Measurements from ENCODE around the gene CAPN15.
"Not testable (repeated sequence)": the region's sequence is repeated elsewhere in the genome, so short reads cannot be mapped to it uniquely, and the experiment has no call there.

Gene CAPN15

DNA sequence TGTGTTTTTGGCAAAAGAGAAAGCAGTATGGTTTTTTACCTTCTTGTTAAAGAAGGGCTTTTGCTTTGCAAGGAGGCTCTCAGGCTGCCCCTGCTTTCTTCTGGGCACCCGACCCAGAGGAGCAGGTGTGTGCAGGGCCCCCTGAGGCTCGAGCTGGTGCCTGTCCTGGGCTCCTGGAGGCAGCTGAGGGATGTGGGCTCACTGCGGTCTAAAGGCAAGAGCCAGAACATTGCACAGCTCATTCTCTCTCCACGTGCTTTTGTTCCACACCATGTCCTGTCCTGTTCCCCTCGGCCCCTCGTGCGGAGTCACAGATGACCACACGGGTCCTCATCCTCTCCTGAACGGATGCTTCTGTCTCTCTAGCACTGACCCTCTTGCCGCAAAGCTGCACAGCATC is 36.7 kb upstream of the CAPN15 start:
- Histone ChIP-seq H3K4me3 (ENCODE audit: severe bottlenecking) (no peak overlapping the region), H3K27me3 (ENCODE audit: insufficient read depth, poor library complexity, severe bottlenecking) (no peaks in the 10 kb centered on the region), H3K4me1 (ENCODE audit: insufficient read depth, poor library complexity, severe bottlenecking) (no peaks in the 10 kb centered on the region), H3K9me3 (ENCODE audit: severe bottlenecking) (no peaks in the 10 kb centered on the region), H3K36me3 (ENCODE audit: low read depth) (no peaks in the 10 kb centered on the region; the same call in 1 of the 2 replicates), H3K27ac (ENCODE audit: poor library complexity, severe bottlenecking) (no peak overlapping the region)
- DNase-seq (ENCODE audit: low spot score): no peak
- TF ChIP-seq, protein P1, sequence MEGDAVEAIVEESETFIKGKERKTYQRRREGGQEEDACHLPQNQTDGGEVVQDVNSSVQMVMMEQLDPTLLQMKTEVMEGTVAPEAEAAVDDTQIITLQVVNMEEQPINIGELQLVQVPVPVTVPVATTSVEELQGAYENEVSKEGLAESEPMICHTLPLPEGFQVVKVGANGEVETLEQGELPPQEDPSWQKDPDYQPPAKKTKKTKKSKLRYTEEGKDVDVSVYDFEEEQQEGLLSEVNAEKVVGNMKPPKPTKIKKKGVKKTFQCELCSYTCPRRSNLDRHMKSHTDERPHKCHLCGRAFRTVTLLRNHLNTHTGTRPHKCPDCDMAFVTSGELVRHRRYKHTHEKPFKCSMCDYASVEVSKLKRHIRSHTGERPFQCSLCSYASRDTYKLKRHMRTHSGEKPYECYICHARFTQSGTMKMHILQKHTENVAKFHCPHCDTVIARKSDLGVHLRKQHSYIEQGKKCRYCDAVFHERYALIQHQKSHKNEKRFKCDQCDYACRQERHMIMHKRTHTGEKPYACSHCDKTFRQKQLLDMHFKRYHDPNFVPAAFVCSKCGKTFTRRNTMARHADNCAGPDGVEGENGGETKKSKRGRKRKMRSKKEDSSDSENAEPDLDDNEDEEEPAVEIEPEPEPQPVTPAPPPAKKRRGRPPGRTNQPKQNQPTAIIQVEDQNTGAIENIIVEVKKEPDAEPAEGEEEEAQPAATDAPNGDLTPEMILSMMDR (IDR thresholded peaks at IDR 0.05; ENCODE audit: poor library complexity, severe bottlenecking): no peak
- no peak for ATAC-seq (ENCODE audit: low read depth)

DNA sequence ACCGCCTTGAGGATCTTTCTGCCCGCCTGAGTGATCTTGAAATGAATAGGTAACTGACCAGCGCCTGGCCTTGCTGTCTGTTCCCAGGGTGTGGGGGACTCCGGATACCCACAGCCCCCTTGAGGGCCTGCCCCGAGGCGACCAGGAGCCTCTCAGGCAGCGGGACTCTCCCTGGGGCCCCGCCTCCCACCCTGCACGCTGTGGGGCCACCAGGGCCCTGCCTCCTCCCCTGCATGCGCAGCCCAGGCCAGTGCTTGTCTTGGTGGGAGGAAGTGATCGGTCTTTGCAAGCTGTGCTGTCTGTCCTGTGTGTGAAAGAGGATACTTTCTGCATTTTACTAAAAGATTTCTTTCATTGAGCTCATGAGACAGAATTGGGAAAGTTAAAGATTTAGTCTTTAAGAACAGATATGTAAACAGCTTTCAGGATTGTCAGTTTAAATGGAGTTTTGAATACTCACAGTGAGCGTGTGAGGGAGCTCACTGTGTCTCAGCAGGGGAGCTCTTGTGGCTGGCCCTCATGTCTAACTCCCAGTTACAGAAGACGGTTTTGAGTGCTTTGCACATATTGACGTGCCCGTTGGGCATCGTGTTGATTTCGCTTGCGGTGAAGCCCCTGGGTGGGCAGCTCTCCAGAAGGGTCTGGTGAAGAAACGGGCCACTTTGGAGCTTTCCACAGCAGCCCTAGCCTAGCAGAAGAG is 36.1 kb upstream of the CAPN15 start:
- H3K9me3 ChIP-seq (ENCODE audit: severe bottlenecking): no peaks in the 10 kb centered on the region
- no peak overlapping the region for H3K4me3 ChIP-seq (ENCODE audit: severe bottlenecking)
- H3K27me3 ChIP-seq (ENCODE audit: insufficient read depth, poor library complexity, severe bottlenecking): no peaks in the 10 kb centered on the region
- no peak for DNase-seq (ENCODE audit: low spot score)
- H3K36me3 ChIP-seq (ENCODE audit: low read depth): no peaks in the 10 kb centered on the region; the same call in 1 of the 2 replicates
- TF ChIP-seq, protein P1 (IDR thresholded peaks at IDR 0.05; ENCODE audit: poor library complexity, severe bottlenecking): no peak
- H3K4me1 ChIP-seq (ENCODE audit: insufficient read depth, poor library complexity, severe bottlenecking): no peaks in the 10 kb centered on the region
- ATAC-seq (ENCODE audit: low read depth): no peak
- H3K27ac ChIP-seq (ENCODE audit: poor library complexity, severe bottlenecking): no peak overlapping the region

DNA sequence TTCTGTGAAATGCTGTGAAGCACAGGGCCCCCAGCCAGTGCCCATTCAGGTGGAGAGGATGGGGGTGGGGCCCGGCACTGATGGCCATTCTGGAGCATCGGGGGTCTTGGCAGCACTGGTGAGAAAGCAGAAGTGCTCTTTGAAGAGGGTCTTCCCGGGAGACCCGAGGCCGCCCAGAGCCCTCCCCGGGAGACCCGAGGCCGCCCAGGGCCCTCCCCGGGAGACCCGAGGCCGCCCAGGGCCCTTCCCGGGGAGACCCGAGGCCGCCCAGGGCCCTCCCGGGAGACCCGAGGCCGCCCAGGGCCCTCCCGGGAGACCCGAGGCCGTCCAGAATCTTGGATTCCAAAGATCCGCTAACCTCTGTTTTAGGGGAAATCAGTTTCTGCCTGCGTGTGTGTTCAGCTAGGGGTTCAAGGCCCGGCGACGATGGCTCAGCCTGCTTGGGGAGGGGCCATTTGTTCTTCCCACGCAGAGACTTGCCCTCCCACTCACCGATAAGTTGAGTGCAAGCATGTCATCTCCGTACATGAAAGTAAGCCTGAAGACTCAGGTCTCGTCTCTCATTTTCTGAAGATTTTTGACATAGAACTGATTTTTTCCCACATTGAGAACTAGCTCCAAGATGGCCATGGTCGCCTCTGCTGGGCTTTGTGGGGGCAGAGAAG is 35.2 kb upstream of the CAPN15 start:
- Histone ChIP-seq H3K27me3 (ENCODE audit: insufficient read depth, poor library complexity, severe bottlenecking) (no peaks in the 10 kb centered on the region), H3K27ac (ENCODE audit: poor library complexity, severe bottlenecking) (no peak overlapping the region), H3K36me3 (ENCODE audit: low read depth) (no peaks in the 10 kb centered on the region; the same call in 1 of the 2 replicates), H3K9me3 (ENCODE audit: severe bottlenecking) (no peaks in the 10 kb centered on the region), H3K4me3 (ENCODE audit: severe bottlenecking) (no peak overlapping the region), H3K4me1 (ENCODE audit: insufficient read depth, poor library complexity, severe bottlenecking) (no peaks in the 10 kb centered on the region)
- no peak for DNase-seq (ENCODE audit: low spot score)
- ATAC-seq (ENCODE audit: low read depth): no peak
- TF ChIP-seq, protein P1 (IDR thresholded peaks at IDR 0.05; ENCODE audit: poor library complexity, severe bottlenecking): no peak

DNA sequence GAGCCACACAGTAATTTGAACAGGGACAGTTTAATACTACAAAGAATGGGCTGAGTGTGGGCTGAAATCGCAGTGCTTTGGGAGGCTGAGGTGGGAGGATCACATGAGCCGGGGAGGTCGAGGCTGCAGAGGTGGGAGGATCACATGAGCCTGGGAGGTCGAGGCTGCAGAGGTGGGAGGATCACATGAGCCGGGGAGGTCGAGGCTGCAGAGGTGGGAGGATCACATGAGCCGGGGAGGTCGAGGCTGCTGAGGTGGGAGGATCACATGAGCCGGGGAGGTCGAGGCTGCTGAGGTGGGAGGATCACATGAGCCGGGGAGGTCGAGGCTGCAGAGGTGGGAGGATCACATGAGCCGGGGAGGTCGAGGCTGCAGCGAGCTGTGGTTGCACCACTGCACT is 32.8 kb upstream of the CAPN15 start:
- not testable (repeated sequence) for H3K27ac ChIP-seq (ENCODE audit: poor library complexity, severe bottlenecking); H3K27me3 ChIP-seq (ENCODE audit: insufficient read depth, poor library complexity, severe bottlenecking); H3K36me3 ChIP-seq (ENCODE audit: low read depth); DNase-seq (ENCODE audit: low spot score); H3K9me3 ChIP-seq (ENCODE audit: severe bottlenecking); ATAC-seq (ENCODE audit: low read depth); H3K4me3 ChIP-seq (ENCODE audit: severe bottlenecking); H3K4me1 ChIP-seq (ENCODE audit: insufficient read depth, poor library complexity, severe bottlenecking)

DNA sequence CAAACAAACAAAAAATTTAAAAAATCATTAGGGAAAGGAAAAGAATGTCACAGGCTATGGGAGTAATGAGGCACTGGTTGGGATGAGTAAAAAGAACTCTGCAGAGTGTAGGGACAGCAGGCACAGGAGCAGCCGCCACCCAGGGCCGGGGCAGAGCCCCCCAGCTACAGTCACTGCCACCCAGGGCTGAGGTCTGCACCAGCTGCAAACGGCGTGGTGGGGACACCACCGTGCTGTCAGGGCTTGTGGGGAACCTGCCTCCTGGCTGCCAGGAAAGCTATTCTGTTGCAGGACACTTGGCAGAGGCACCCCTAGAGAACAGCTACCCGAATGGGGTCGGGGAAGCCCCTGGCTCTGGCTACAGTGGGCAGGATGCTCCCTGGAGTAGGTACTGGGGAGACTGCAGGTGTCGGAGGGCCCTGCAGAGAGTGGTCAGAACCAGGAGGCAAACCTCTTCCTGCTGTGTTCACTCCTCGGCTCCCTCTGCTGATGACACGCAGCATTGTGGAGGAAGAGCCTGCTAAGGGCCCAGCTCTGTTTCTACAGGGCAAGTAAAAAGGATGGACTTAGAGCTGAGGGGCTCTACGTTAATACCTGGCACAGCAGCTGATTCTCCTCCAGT is 32.3 kb upstream of the CAPN15 start:
- H3K36me3 ChIP-seq (ENCODE audit: low read depth): no peaks in the 10 kb centered on the region

More for the DNA sequence above, 32.3 kb upstream of the CAPN15 start:
- Histone ChIP-seq H3K27me3 (ENCODE audit: insufficient read depth, poor library complexity, severe bottlenecking) (no peaks in the 10 kb centered on the region), H3K4me1 (ENCODE audit: insufficient read depth, poor library complexity, severe bottlenecking) (no peaks in the 10 kb centered on the region), H3K9me3 (ENCODE audit: severe bottlenecking) (no peaks in the 10 kb centered on the region), H3K27ac (ENCODE audit: poor library complexity, severe bottlenecking) (no peak overlapping the region), H3K4me3 (ENCODE audit: severe bottlenecking) (no peak overlapping the region)
- TF ChIP-seq, protein P1 (IDR thresholded peaks at IDR 0.05; ENCODE audit: poor library complexity, severe bottlenecking): peak; percentile 34
- ATAC-seq (ENCODE audit: low read depth) (peak; percentile 71; the same call in 2 of the 3 replicates), DNase-seq (ENCODE audit: low spot score) (no peak)
